ENCODE results near the gene GIT2. TPM values are rescaled to one million over a fixed set of nuclear protein-coding genes. Genes with fewer than 3 reads are reported as not detected.

GIT2 gene
- total RNA-seq: 100 to 1,000 TPM; 107 to 112 TPM

- Mint-ChIP-seq H3K4me1 (peaks cover 64% of the 10 kb centered on the region), H3K4me3 (peak within 1 kb of the TSS; percentile 99), H3K27me3 (no peaks in the 10 kb centered on the region), H3K36me3 (ENCODE audit: low read depth) (peaks cover 50% of the 10 kb centered on the region), H3K9me3 (no peaks in the 10 kb centered on the region), H3K27ac (peak within 1 kb of the TSS; percentile 94)
- POLR2A ChIA-PET: interaction anchor here (1.0 to 4.0 kb wide), 11 partner anchors 8 to 454 kb away, joined by 3 to 29 read pairs (median 5); partner anchors contain the start of gene ARPC3
- DNase-seq: peak; percentile 96
- CTCF ChIA-PET: no interaction called here
These were observed at the start of gene GIT2 for GRCh38 chr12:109995686-109996482. Gene GIT2, minus strand, starts transcription at chr12:109996368. Its CDS starts 144 bp downstream, at chr12:109996224.

- no peaks in the 10 kb centered on the region for H3K27me3 Mint-ChIP-seq
- peak overlapping the region; percentile 23 for H3K27ac Mint-ChIP-seq
- no peak overlapping the region for H3K4me3 Mint-ChIP-seq
- POLR2A ChIA-PET: interaction anchor here (1.3 kb wide), 1 partner anchor 18 kb away, joined by 3 read pairs; no protein-coding TSS in a partner anchor
- no peak for DNase-seq
- no peaks in the 10 kb centered on the region for H3K9me3 Mint-ChIP-seq
- CTCF ChIA-PET: interaction anchor here (0.7 to 1.5 kb wide), 3 partner anchors 11 to 617 kb away, joined by 3 to 6 read pairs (median 3); no protein-coding TSS in a partner anchor
- H3K36me3 Mint-ChIP-seq (ENCODE audit: low read depth): peaks cover 50% of the 10 kb centered on the region
- H3K4me1 Mint-ChIP-seq: peaks cover 71% of the 10 kb centered on the region
These were observed 46.1 kb upstream of the GIT2 start for GRCh38 chr12:110042264-110042663.

- peak; percentile 53 for DNase-seq
- ChIA-PET CTCF (interaction anchor here (0.5 to 1.1 kb wide), 3 partner anchors 15 to 392 kb away, joined by 3 to 4 read pairs (median 3); no protein-coding TSS in a partner anchor), POLR2A (interaction anchor here (0.8 to 1.8 kb wide), 7 partner anchors 8 to 540 kb away, joined by 3 to 8 read pairs (median 3); partner anchors contain the start of genes ANKRD13A and FAM216A)
- Mint-ChIP-seq H3K4me1 (peaks cover 67% of the 10 kb centered on the region), H3K27ac (peak overlapping the region; percentile 94), H3K9me3 (no peaks in the 10 kb centered on the region), H3K4me3 (peak overlapping the region; percentile 11), H3K27me3 (no peaks in the 10 kb centered on the region), H3K36me3 (ENCODE audit: low read depth) (peaks cover 73% of the 10 kb centered on the region)
These were observed 43.1 kb upstream of the GIT2 start for GRCh38 chr12:110039085-110039807.

GRCh38 chr12:110038741-110039084 lies 42.5 kb upstream of the GIT2 start:
- ChIA-PET CTCF (interaction anchor here (1.4 kb wide), 1 partner anchor 10 kb away, joined by 4 read pairs; no protein-coding TSS in a partner anchor), POLR2A (interaction anchor here (0.7 kb wide), 1 partner anchor 44 kb away, joined by 3 read pairs; no protein-coding TSS in a partner anchor)

GRCh38 chr12:110037315-110037714 lies 41.1 kb upstream of the GIT2 start:
- Mint-ChIP-seq H3K9me3 (no peaks in the 10 kb centered on the region), H3K4me3 (no peak overlapping the region), H3K4me1 (peaks cover 56% of the 10 kb centered on the region), H3K27ac (peak overlapping the region; percentile 36), H3K27me3 (no peaks in the 10 kb centered on the region), H3K36me3 (ENCODE audit: low read depth) (peaks cover 79% of the 10 kb centered on the region)
- POLR2A ChIA-PET: interaction anchor here (1.0 to 2.4 kb wide), 2 partner anchors 10 to 42 kb away, joined by 3 to 8 read pairs; partner anchors contain the start of gene C12orf76
- CTCF ChIA-PET: interaction anchor here (1.4 kb wide), 1 partner anchor 8 kb away, joined by 4 read pairs; no protein-coding TSS in a partner anchor
- no peak for DNase-seq

More at GRCh38 chr12:110038741-110039084, 42.5 kb upstream of the GIT2 start:
- Mint-ChIP-seq H3K4me3 (no peak overlapping the region), H3K36me3 (ENCODE audit: low read depth) (peaks cover 78% of the 10 kb centered on the region), H3K9me3 (no peaks in the 10 kb centered on the region), H3K4me1 (peaks cover 65% of the 10 kb centered on the region), H3K27me3 (no peaks in the 10 kb centered on the region), H3K27ac (peak overlapping the region; percentile 94)
- no peak for DNase-seq

- Mint-ChIP-seq H3K4me1 (peaks cover 42% of the 10 kb centered on the region), H3K36me3 (ENCODE audit: low read depth) (peaks cover 77% of the 10 kb centered on the region), H3K9me3 (no peaks in the 10 kb centered on the region), H3K27me3 (no peaks in the 10 kb centered on the region), H3K4me3 (no peak overlapping the region), H3K27ac (peak overlapping the region; percentile 32)
- ChIA-PET CTCF (interaction anchor here (0.9 kb wide), 1 partner anchor 41 kb away, joined by 4 read pairs; no protein-coding TSS in a partner anchor), POLR2A (interaction anchor here (2.4 kb wide), 1 partner anchor 12 kb away, joined by 8 read pairs; the partner anchor contains the start of gene C12orf76)
- DNase-seq: no peak
These were observed 39.5 kb upstream of the GIT2 start for GRCh38 chr12:110035534-110036104.

- Mint-ChIP-seq H3K36me3 (ENCODE audit: low read depth) (peaks cover 73% of the 10 kb centered on the region), H3K27ac (no peak overlapping the region), H3K27me3 (no peaks in the 10 kb centered on the region), H3K9me3 (no peaks in the 10 kb centered on the region), H3K4me3 (no peak overlapping the region), H3K4me1 (peaks cover 25% of the 10 kb centered on the region)
- DNase-seq: no peak
- ChIA-PET POLR2A (no interaction called here), CTCF (no interaction called here)
These were observed 37.7 kb upstream of the GIT2 start for GRCh38 chr12:110033888-110034287.

GRCh38 chr12:110029290-110029815 lies 33.2 kb upstream of the GIT2 start:
- ChIA-PET POLR2A (interaction anchor here (1.7 kb wide), 1 partner anchor 11 kb away, joined by 5 read pairs; no protein-coding TSS in a partner anchor), CTCF (interaction anchor here (1.9 kb wide), 1 partner anchor 9 kb away, joined by 4 read pairs; no protein-coding TSS in a partner anchor)
- Mint-ChIP-seq H3K27me3 (no peaks in the 10 kb centered on the region), H3K4me3 (no peak overlapping the region), H3K36me3 (ENCODE audit: low read depth) (peaks cover 66% of the 10 kb centered on the region), H3K4me1 (peaks cover 9% of the 10 kb centered on the region), H3K9me3 (no peaks in the 10 kb centered on the region), H3K27ac (no peak overlapping the region)
- no peak for DNase-seq

- Mint-ChIP-seq H3K9me3 (no peaks in the 10 kb centered on the region), H3K27ac (peak overlapping the region; percentile 24), H3K4me3 (no peak overlapping the region), H3K4me1 (peaks cover 17% of the 10 kb centered on the region), H3K27me3 (no peaks in the 10 kb centered on the region), H3K36me3 (ENCODE audit: low read depth) (peaks cover 66% of the 10 kb centered on the region)
- CTCF ChIA-PET: interaction anchor here (1.2 to 1.9 kb wide), 2 partner anchors 10 to 12 kb away, joined by 3 to 4 read pairs; no protein-coding TSS in a partner anchor
- POLR2A ChIA-PET: interaction anchor here (1.0 to 1.7 kb wide), 2 partner anchors 9 to 12 kb away, joined by 3 to 5 read pairs; no protein-coding TSS in a partner anchor
- no peak for DNase-seq
These were observed 32.2 kb upstream of the GIT2 start for GRCh38 chr12:110028323-110028722.

GRCh38 chr12:110024051-110024450 lies 27.9 kb upstream of the GIT2 start:
- CTCF ChIA-PET: interaction anchor here (0.8 to 1.5 kb wide), 4 partner anchors 13 to 76 kb away, joined by 3 to 4 read pairs (median 3); no protein-coding TSS in a partner anchor

GRCh38 chr12:110023059-110023980 lies 27.2 kb upstream of the GIT2 start:
- H3K27me3 Mint-ChIP-seq: no peaks in the 10 kb centered on the region
- H3K9me3 Mint-ChIP-seq: no peaks in the 10 kb centered on the region

More at GRCh38 chr12:110024051-110024450, 27.9 kb upstream of the GIT2 start:
- no peak overlapping the region for H3K27ac Mint-ChIP-seq
- H3K27me3 Mint-ChIP-seq: no peaks in the 10 kb centered on the region
- peaks cover 30% of the 10 kb centered on the region for H3K4me1 Mint-ChIP-seq
- H3K36me3 Mint-ChIP-seq (ENCODE audit: low read depth): peaks cover 76% of the 10 kb centered on the region
- DNase-seq: no peak
- no peak overlapping the region for H3K4me3 Mint-ChIP-seq
- POLR2A ChIA-PET: interaction anchor here (0.9 to 1.8 kb wide), 4 partner anchors 18 to 29 kb away, joined by 3 to 7 read pairs (median 4); no protein-coding TSS in a partner anchor
- no peaks in the 10 kb centered on the region for H3K9me3 Mint-ChIP-seq

More at GRCh38 chr12:110023059-110023980, 27.2 kb upstream of the GIT2 start:
- Mint-ChIP-seq H3K27ac (no peak overlapping the region), H3K36me3 (ENCODE audit: low read depth) (peaks cover 78% of the 10 kb centered on the region), H3K4me1 (peaks cover 30% of the 10 kb centered on the region), H3K4me3 (no peak overlapping the region)
- DNase-seq: no peak
- ChIA-PET POLR2A (interaction anchor here (0.9 to 1.8 kb wide), 4 partner anchors 18 to 29 kb away, joined by 3 to 7 read pairs (median 5); partner anchors contain the start of gene ANKRD13A), CTCF (interaction anchor here (0.9 to 1.1 kb wide), 2 partner anchors 56 kb away, joined by 3 read pairs; no protein-coding TSS in a partner anchor)

All from activated CD4-positive, alpha-beta memory T cell treated with anti-CD3 and anti-CD28 coated beads, Interleukin-2, amount 10 ng/mL, durations not matched to agents 7 days and 5 days (primary cell).